HepG2 (cell line): Measurements from ENCODE around the gene KIZ. TPM values are rescaled to one million over a fixed set of nuclear protein-coding genes. Genes with fewer than 3 reads are reported as not detected.
A peak's percentile ranks its signal among the peaks of the same experiment; 100 is the strongest.

Experiments used
- ATF3 ChIP-seq: sonication (generic); formaldehyde crosslinking; IDR thresholded peaks from 2 replicates; pipeline ENCODE4 v1.4.0; 2020; ENCODE audit warnings: missing genetic modification reagents
- CSRNP1 ChIP-seq: sonication (generic); formaldehyde crosslinking; IDR thresholded peaks from 2 replicates; pipeline ENCODE4 v1.8.1; 2023; ENCODE audit warnings: mild to moderate bottlenecking, missing genetic modification reagents
- E2F5 ChIP-seq: sonication (generic); formaldehyde crosslinking; conservative IDR thresholded peaks from 2 replicates; pipeline ENCODE4 v1.4.0; 2020; ENCODE audit warnings: missing genetic modification reagents
- FOSL1 ChIP-seq: sonication (generic); formaldehyde crosslinking; IDR thresholded peaks from 2 replicates; pipeline ENCODE4 v1.9.0; 2021; ENCODE audit warnings: missing genetic modification reagents, borderline replicate concordance
- FOXO4 ChIP-seq: sonication (generic); formaldehyde crosslinking; conservative IDR thresholded peaks from 2 replicates; pipeline ENCODE4 v1.8.1; 2023; ENCODE audit warnings: missing genetic modification reagents
- HNF4A ChIP-seq: sonication (generic); formaldehyde crosslinking; IDR thresholded peaks from 2 replicates; pipeline ENCODE4 v1.4.0; 2020; ENCODE audit warnings: missing genetic modification reagents
- ISX ChIP-seq: sonication (generic); formaldehyde crosslinking; conservative IDR thresholded peaks from 2 replicates; pipeline ENCODE4 v1.5.0; 2020; ENCODE audit warnings: missing genetic modification reagents
- MBNL3 ChIP-seq: fragments of 250-450 bp; sonication (Bioruptor Pico); conservative IDR thresholded peaks from 2 replicates; pipeline ENCODE4 v1.8.0; 2022; ENCODE audit warnings: mild to moderate bottlenecking, inconsistent platforms
- MED8 ChIP-seq: sonication (generic); formaldehyde crosslinking; IDR thresholded peaks from 2 replicates; pipeline ENCODE4 v1.8.1; 2023; ENCODE audit warnings: mild to moderate bottlenecking, missing genetic modification reagents; ENCODE audit not compliant: insufficient replicate concordance
- MNT ChIP-seq: fragments of 450-650 bp; IDR thresholded peaks from 2 replicates; pipeline ENCODE4 v1.6.1; 2016
- PAF1 ChIP-seq: IDR thresholded peaks from 2 replicates; pipeline ENCODE4 v1.6.1; 2016; ENCODE audit warnings: missing genetic modification reagents, missing compliant biosample characterization
- SIX4 ChIP-seq: sonication (generic); formaldehyde crosslinking; IDR thresholded peaks from 2 replicates; pipeline ENCODE4 v1.4.0; 2020; ENCODE audit warnings: missing genetic modification reagents
- SMAD9 ChIP-seq: sonication (generic); formaldehyde crosslinking; IDR thresholded peaks from 2 replicates; pipeline ENCODE4 v1.5.1; 2020; ENCODE audit warnings: mild to moderate bottlenecking, missing genetic modification reagents
- SNRNP70 ChIP-seq: fragments of 200-400 bp; formaldehyde crosslinking; IDR thresholded peaks from 2 replicates; pipeline ENCODE4 v1.6.1; 2017; ENCODE audit warnings: mild to moderate bottlenecking, low read depth, low read length, moderate library complexity
- SOX5 ChIP-seq: IDR thresholded peaks from 2 replicates; pipeline ENCODE4 v1.6.1; 2016; ENCODE audit warnings: borderline replicate concordance
- SYNCRIP ChIP-seq: fragments of 200-400 bp; formaldehyde crosslinking; IDR thresholded peaks from 2 replicates; pipeline ENCODE4 v1.6.1; 2018; ENCODE audit warnings: mild to moderate bottlenecking, low read depth, low read length; ENCODE audit not compliant: insufficient read depth
- THRA ChIP-seq: sonication (generic); formaldehyde crosslinking; IDR thresholded peaks from 2 replicates; pipeline ENCODE4 v1.4.0; 2020; ENCODE audit warnings: missing genetic modification reagents, borderline replicate concordance
- XRCC5 ChIP-seq: fragments of 200-400 bp; formaldehyde crosslinking; optimal IDR thresholded peaks from 2 replicates; pipeline ENCODE3; 2017; ENCODE audit warnings: mild to moderate bottlenecking, low read length
- ZBTB43 ChIP-seq: sonication (generic); formaldehyde crosslinking; conservative IDR thresholded peaks from 2 replicates; pipeline ENCODE4 v1.4.0; 2020; ENCODE audit warnings: missing genetic modification reagents
- ZMYM2 ChIP-seq: sonication (generic); formaldehyde crosslinking; IDR thresholded peaks from 2 replicates; pipeline ENCODE4 v1.8.0; 2022; ENCODE audit warnings: mild to moderate bottlenecking, missing genetic modification reagents
- ZNF232 ChIP-seq: sonication (generic); formaldehyde crosslinking; IDR thresholded peaks from 2 replicates; pipeline ENCODE4 v1.4.0; 2020; ENCODE audit warnings: missing genetic modification reagents, borderline replicate concordance
- ZNF644 ChIP-seq: IDR thresholded peaks from 2 replicates; pipeline ENCODE4 v1.6.1; 2016; ENCODE audit warnings: low read depth
- ZNF850 ChIP-seq: sonication (generic); formaldehyde crosslinking; conservative IDR thresholded peaks from 2 replicates; pipeline ENCODE4 v1.9.0; 2021; ENCODE audit warnings: mild to moderate bottlenecking, missing genetic modification reagents
- polyA plus RNA-seq, 8 experiments: library from polyadenylated mRNA; depleted of rRNA in 3 of 8; stranded (reverse) in 7 of 8; unstranded in 1 of 8; fragments of >200 nt; fragmentation: Illumina TruSeq in 4 of 8; extraction: Trizol in 4 of 8; gene quantifications; 2 replicates each; pipeline versions ENCODE4 v1.2.1 to v1.2.3, GENCODE V29; 2011 to 2016; ENCODE audit warnings: low read depth in 4 of 8, missing spikeins in 1 of 8, mixed read lengths in 1 of 8; ENCODE audit not compliant: insufficient read depth in 1 of 8
- total RNA-seq, 5 experiments: library from RNA; depleted of rRNA; stranded (reverse); fragments of >200 nt; fragmentation: Illumina TruSeq; extraction: Trizol; gene quantifications; 2 replicates each; pipeline ENCODE4 v1.2.3, GENCODE V29; 2016; ENCODE audit warnings: low read depth in 1 of 5

KIZ gene
- total and polyA plus RNA-seq, 2 of the 13 experiments (the other 11 are each of a cell fraction or from before 2014, with no cell fraction given) = 46.3 to 114 TPM

GRCh38 chr20:21077809-21078345 lies 48.0 kb upstream of the KIZ start (continued):
- no peak for TF ChIP-seq HNF4A
- peak; percentile 93 for TF ChIP-seq SOX5 (CRISPR knock-in tag)
- TF ChIP-seq ZNF232 (CRISPR knock-in tag) = no peak
- no peak for TF ChIP-seq E2F5 (CRISPR knock-in tag)
- TF ChIP-seq SYNCRIP = no peak
- no peak for TF ChIP-seq XRCC5
- no peak for TF ChIP-seq SIX4 (CRISPR knock-in tag)
- peak; percentile 82 for TF ChIP-seq ZBTB43
- peak; percentile 90 for TF ChIP-seq ATF3
- peak; percentile 51; the same call in 1 of the 2 replicates for TF ChIP-seq THRA (CRISPR knock-in tag)
- TF ChIP-seq FOXO4 (CRISPR knock-in tag) = no peak
- TF ChIP-seq MNT = no peak
- no peak for TF ChIP-seq MED8
- TF ChIP-seq ZMYM2 (CRISPR knock-in tag) = no peak
- TF ChIP-seq CSRNP1 (CRISPR knock-in tag) = no peak
- TF ChIP-seq MBNL3 (CRISPR knock-in tag) = no peak
- TF ChIP-seq ZNF850 = no peak
- no peak for TF ChIP-seq SNRNP70
- TF ChIP-seq PAF1 (CRISPR knock-in tag) = no peak
- peak; percentile 34; the same call in 1 of the 2 replicates for TF ChIP-seq ZNF644 (CRISPR knock-in tag)
- TF ChIP-seq ISX (CRISPR knock-in tag) = no peak
- peak; percentile 53; the same call in 1 of the 2 replicates for TF ChIP-seq FOSL1 (CRISPR knock-in tag)
- TF ChIP-seq SMAD9 (CRISPR knock-in tag) = no peak
